ENCODE measurements around the gene CASP2. TPM values are rescaled to one million over a fixed set of nuclear protein-coding genes. Genes with fewer than 3 reads are reported as not detected.
A peak's percentile ranks its signal among the peaks of the same experiment; 100 is the strongest.

The CASP2 gene
- total and polyA plus RNA-seq, 2 of the 13 experiments (the other 11 are each of a cell fraction or from before 2014, with no cell fraction given), result 10.2 to 13.7 TPM

- TF ChIP-seq ZNF75D (CRISPR knock-in tag; IDR thresholded peaks at IDR 0.05; ENCODE audit: borderline replicate concordance) (no peak), KIAA2018 (CRISPR knock-in tag; IDR thresholded peaks at IDR 0.05; ENCODE audit: borderline replicate concordance) (no peak), YEATS2 (CRISPR knock-in tag; IDR thresholded peaks at IDR 0.05; ENCODE audit: borderline replicate concordance) (peak; percentile 61; the same call in 1 of the 2 replicates), THAP9 (CRISPR knock-in tag; IDR thresholded peaks at IDR 0.05; ENCODE audit: borderline replicate concordance) (peak; percentile 45; the same call in 1 of the 2 replicates), ZNF546 (CRISPR knock-in tag; conservative IDR thresholded peaks at IDR 0.05) (no peak), TOPORS (CRISPR knock-in tag; IDR thresholded peaks at IDR 0.05) (peak; percentile 62; the same call in 1 of the 2 replicates), KLF13 (CRISPR knock-in tag; IDR thresholded peaks at IDR 0.05) (no peak), ZNF709 (CRISPR knock-in tag; IDR thresholded peaks at IDR 0.05) (peak; percentile 70; the same call in 1 of the 2 replicates), ZNF841 (CRISPR knock-in tag; IDR thresholded peaks at IDR 0.05; ENCODE audit: borderline replicate concordance) (no peak), ZFP90 (CRISPR knock-in tag; IDR thresholded peaks at IDR 0.05; ENCODE audit: borderline replicate concordance) (0 out of 2 replicates have a peak, but pooled peaks have one; percentile 58), JDP2 (CRISPR knock-in tag; IDR thresholded peaks at IDR 0.05; ENCODE audit: borderline replicate concordance) (no peak), KAT7 (CRISPR knock-in tag; IDR thresholded peaks at IDR 0.05; ENCODE audit: borderline replicate concordance) (peak; percentile 63; the same call in 1 of the 2 replicates), ZNF800 (CRISPR knock-in tag; IDR thresholded peaks at IDR 0.05) (peak; percentile 86; the same call in 1 of the 2 replicates)
These were observed 24.6 kb upstream of the CASP2 start, which contains the start of gene GSTK1 (continued) for GRCh38 chr7:143263266-143264195.
